Measurements from ENCODE around the gene FAM111A. TPM values are rescaled to one million over a fixed set of nuclear protein-coding genes. Genes with fewer than 3 reads are reported as not detected.

The FAM111A gene
- polyA plus RNA-seq, 2 of the 4 experiments (the other 2 are of a cell fraction) = 13.4 to 21.8 TPM

DNA sequence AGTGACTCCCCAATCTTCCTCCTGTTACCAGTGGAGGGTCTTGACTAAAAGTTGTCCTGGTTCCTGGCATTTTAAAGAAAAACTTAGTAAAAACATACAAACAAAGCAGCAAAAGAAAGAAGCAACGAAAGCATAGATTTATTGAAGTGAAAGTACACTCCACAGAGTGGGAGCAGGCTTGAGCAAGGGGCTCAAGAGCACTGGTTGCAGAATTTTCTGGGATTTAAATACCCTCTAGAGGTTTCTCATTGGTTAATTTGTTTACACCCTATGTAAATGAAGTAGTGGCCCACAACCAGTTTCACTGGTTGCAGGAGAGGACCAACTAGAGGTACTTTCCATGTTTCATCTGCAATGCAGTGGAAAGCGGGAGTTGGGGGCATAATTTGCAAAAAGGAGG lies 24.9 kb upstream of the FAM111A start:
- Histone ChIP-seq H3K4me1 (no peaks in the 10 kb centered on the region), H3K9me3 (peaks cover 20% of the 10 kb centered on the region; the same call in 1 of the 3 replicates), H3K4me3 (no peak overlapping the region), H3K27ac (no peak overlapping the region), H3K4me2 (no peak overlapping the region)
- ChIA-PET CTCF (no interaction called here), POLR2A (no interaction called here)
- DNase-seq (ENCODE audit: low read depth in 1 of 2, low spot score in 1 of 2) = no peak
- ATAC-seq = no peak
- WGBS (ENCODE audit: missing lambda C conversion rate) = 88% methylated on average over 2 of the region's 2 CpGs
- no peak for FAIRE-seq
- no peak for TF ChIP-seq EHF (CRISPR knock-in tag; IDR thresholded peaks at IDR 0.05)
- TF ChIP-seq CBX2 (IDR thresholded peaks at IDR 0.05; ENCODE audit: borderline replicate concordance, low read depth) = no peak
- no peak for TF ChIP-seq CHD2 (IDR thresholded peaks at IDR 0.05; ENCODE audit: low read length, partially characterized antibody)
- TF ChIP-seq PHF8 (IDR thresholded peaks at IDR 0.05; ENCODE audit: borderline replicate concordance, low read depth) = no peak
- TF ChIP-seq MAFK (IDR thresholded peaks at IDR 0.05; ENCODE audit: partially characterized antibody) = no peak
- no peak for TF ChIP-seq KDM5A (IDR thresholded peaks at IDR 0.05)
- TF ChIP-seq, protein P1, sequence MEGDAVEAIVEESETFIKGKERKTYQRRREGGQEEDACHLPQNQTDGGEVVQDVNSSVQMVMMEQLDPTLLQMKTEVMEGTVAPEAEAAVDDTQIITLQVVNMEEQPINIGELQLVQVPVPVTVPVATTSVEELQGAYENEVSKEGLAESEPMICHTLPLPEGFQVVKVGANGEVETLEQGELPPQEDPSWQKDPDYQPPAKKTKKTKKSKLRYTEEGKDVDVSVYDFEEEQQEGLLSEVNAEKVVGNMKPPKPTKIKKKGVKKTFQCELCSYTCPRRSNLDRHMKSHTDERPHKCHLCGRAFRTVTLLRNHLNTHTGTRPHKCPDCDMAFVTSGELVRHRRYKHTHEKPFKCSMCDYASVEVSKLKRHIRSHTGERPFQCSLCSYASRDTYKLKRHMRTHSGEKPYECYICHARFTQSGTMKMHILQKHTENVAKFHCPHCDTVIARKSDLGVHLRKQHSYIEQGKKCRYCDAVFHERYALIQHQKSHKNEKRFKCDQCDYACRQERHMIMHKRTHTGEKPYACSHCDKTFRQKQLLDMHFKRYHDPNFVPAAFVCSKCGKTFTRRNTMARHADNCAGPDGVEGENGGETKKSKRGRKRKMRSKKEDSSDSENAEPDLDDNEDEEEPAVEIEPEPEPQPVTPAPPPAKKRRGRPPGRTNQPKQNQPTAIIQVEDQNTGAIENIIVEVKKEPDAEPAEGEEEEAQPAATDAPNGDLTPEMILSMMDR (IDR thresholded peaks at IDR 0.05) = no peak
- TF ChIP-seq HOXB5 (CRISPR knock-in tag; IDR thresholded peaks at IDR 0.05) = no peak
- TF ChIP-seq TP53 (CRISPR knock-in tag; IDR thresholded peaks at IDR 0.05) = no peak
- TF ChIP-seq MYC (IDR thresholded peaks at IDR 0.05; ENCODE audit: borderline replicate concordance, low read length) = no peak
- TF ChIP-seq TFCP2L1 (CRISPR knock-in tag; IDR thresholded peaks at IDR 0.05) = no peak
- TF ChIP-seq EP300 (IDR thresholded peaks at IDR 0.05) = no peak
- no peak for TF ChIP-seq ZSCAN20 (CRISPR knock-in tag; IDR thresholded peaks at IDR 0.05)
- TF ChIP-seq CEBPB (IDR thresholded peaks at IDR 0.05) = no peak
- no peak for TF ChIP-seq RARB (CRISPR knock-in tag; IDR thresholded peaks at IDR 0.05)

- Histone ChIP-seq H3K27ac (no peak overlapping the region), H3K4me3 (no peak overlapping the region), H3K4me1 (no peaks in the 10 kb centered on the region), H3K9me3 (peaks cover 25% of the 10 kb centered on the region; the same call in 1 of the 3 replicates), H3K4me2 (no peak overlapping the region)
- ChIA-PET CTCF (interaction anchor here (1.0 to 2.3 kb wide), 3 partner anchors 16 to 52 kb away, joined by 3 to 10 read pairs (median 4); partner anchors contain the start of gene DTX4), POLR2A (no interaction called here)
- TF ChIP-seq MAFK (IDR thresholded peaks at IDR 0.05; ENCODE audit: partially characterized antibody) = peak; percentile 91
- TF ChIP-seq EHMT2 (IDR thresholded peaks at IDR 0.05; ENCODE audit: low read depth) = no peak
- no peak for TF ChIP-seq POLR2A (IDR thresholded peaks at IDR 0.05; ENCODE audit: low read length)
- no peak for FAIRE-seq
- no peak for DNase-seq (ENCODE audit: low read depth in 1 of 2, low spot score in 1 of 2)
- ATAC-seq = no peak
These were observed 22.8 kb upstream of the FAM111A start for GRCh38 chr11:59119826-59120225.

DNA sequence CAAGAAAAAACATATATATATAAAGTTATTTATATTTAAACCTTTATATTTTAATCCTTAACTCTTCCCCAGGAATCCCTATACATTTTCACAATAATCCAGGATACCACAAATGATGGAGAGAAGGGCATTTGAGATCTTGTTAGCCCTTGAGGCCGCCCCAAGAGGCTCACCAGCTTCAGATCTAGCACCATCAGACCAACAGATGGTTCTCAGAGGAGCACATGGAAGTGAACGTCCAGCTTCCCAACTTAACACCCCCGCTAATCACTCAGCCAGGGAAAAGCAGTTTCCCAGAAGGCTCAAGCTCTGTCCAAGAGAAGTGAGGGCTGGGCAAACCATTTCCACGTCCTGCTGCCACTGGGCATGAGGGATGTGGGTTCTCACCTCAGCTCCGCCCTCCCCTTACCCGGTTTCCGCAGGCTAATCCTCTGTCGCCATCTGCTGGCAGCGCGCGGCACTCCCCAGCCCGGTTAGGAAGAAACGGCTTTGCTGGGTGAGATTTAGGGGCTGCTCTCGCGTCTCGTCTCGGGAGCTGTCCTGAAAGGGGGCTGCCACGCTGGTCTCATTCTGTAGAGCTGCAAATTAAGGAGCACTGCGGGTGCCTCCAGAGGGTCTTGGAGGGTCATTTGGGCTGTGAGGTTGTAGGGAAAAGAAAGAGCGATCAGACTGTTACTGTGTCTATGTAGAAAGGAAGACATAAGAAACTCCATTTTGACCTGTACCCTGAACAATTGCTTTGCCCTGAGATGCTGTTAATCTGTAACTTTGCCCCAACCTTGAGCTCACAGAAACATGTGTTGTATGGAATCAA lies 6.8 kb upstream of the FAM111A start:
- ATAC-seq (peak; percentile 100), DNase-seq (ENCODE audit: low read depth in 1 of 2, low spot score in 1 of 2) (peak; percentile 73 to 77), FAIRE-seq (no peak)
- Histone ChIP-seq H3K27ac (0 out of 6 replicates have a peak overlapping the region, but pooled peaks of 1 of the 2 experiments have one; percentile 37), H3K9me3 (peaks cover 19% of the 10 kb centered on the region), H3K4me1 (no peaks in the 10 kb centered on the region), H3K4me2 (peak overlapping the region; percentile 56), H3K4me3 (no peak overlapping the region)
- ChIA-PET CTCF (interaction anchor here (0.5 to 2.3 kb wide), 54 partner anchors 9 to 1786 kb away, joined by 3 to 25 read pairs (median 4); partner anchors contain the start of genes DTX4, FAM111B, GLYATL1B and LPXN), POLR2A (no interaction called here)
- 24% methylated on average over 16 of the region's 20 CpGs for WGBS (ENCODE audit: missing lambda C conversion rate)
- TF ChIP-seq CHD2 (IDR thresholded peaks at IDR 0.05; ENCODE audit: low read length, partially characterized antibody) = no peak
- TF ChIP-seq KDM1A (IDR thresholded peaks at IDR 0.05; ENCODE audit: low read depth) = no peak
- TF ChIP-seq RAD21 (conservative IDR thresholded peaks at IDR 0.05 in 1 of 2, IDR thresholded peaks at IDR 0.05 in 1 of 2) = peak; percentile 90 to 94
- TF ChIP-seq ZNF302 (CRISPR knock-in tag; IDR thresholded peaks at IDR 0.05) = no peak
- TF ChIP-seq SREBF2 (IDR thresholded peaks at IDR 0.05) = no peak
- TF ChIP-seq, protein P1 (IDR thresholded peaks at IDR 0.05) = peak; percentile 87
- peak; percentile 19; the same call in 1 of the 2 replicates for TF ChIP-seq MAX (IDR thresholded peaks at IDR 0.05)
- TF ChIP-seq HMGXB4 (CRISPR knock-in tag; IDR thresholded peaks at IDR 0.05; ENCODE audit: borderline replicate concordance) = no peak
- TF ChIP-seq JUNB (IDR thresholded peaks at IDR 0.05) = no peak
- no peak for TF ChIP-seq RNF2 (IDR thresholded peaks at IDR 0.05; ENCODE audit: borderline replicate concordance, low read depth)
- TF ChIP-seq FOSL2 (IDR thresholded peaks at IDR 0.05) = no peak
- no peak for TF ChIP-seq FOSL2 (CRISPR knock-in tag; IDR thresholded peaks at IDR 0.05)
